LNCaP clone FGC (cell line): ENCODE results near the gene ACER3.
"Not testable (repeated sequence)": the region's sequence is repeated elsewhere in the genome, so short reads cannot be mapped to it uniquely, and the experiment has no call there.

ENCODE experiments used
- DNase-seq: peaks from one replicate; pipeline ENCODE4 v3.0.0-alpha.2; 2011; ENCODE audit warnings: low read depth
- H3K4me3 ChIP-seq: 2 replicates; pipeline ENCODE4 v1.5.1; 2011; ENCODE audit warnings: mild to moderate bottlenecking, low read depth, low read length, control low read depth
- CTCF ChIP-seq: IDR thresholded peaks from 2 replicates; pipeline ENCODE4 v1.5.1; 2012; ENCODE audit warnings: mild to moderate bottlenecking; ENCODE audit not compliant: control insufficient read depth, insufficient read depth; ENCODE audit errors: extremely low read depth

The ACER3 gene

GRCh38 chr11:76859708-76860227 is 950 bp upstream of the ACER3 start:
- no peak for TF ChIP-seq CTCF
- no peak overlapping the region for H3K4me3 ChIP-seq
- DNase-seq = no peak

- no peak for TF ChIP-seq CTCF
- peak; percentile 21 for DNase-seq
- H3K4me3 ChIP-seq = peak overlapping the region; percentile 77
Observed at GRCh38 chr11:76861490-76861953, 804 bp downstream of the ACER3 start.

GRCh38 chr11:76862794-76863193 is 2.1 kb downstream of the ACER3 start:
- DNase-seq, H3K4me3 ChIP-seq: not testable (repeated sequence)

GRCh38 chr11:76863196-76863777 is 2.6 kb downstream of the ACER3 start:
- no peak for DNase-seq
- no peak for TF ChIP-seq CTCF
- no peak overlapping the region for H3K4me3 ChIP-seq

- DNase-seq = no peak
- no peak overlapping the region for H3K4me3 ChIP-seq
- TF ChIP-seq CTCF = no peak
Observed at GRCh38 chr11:76872959-76873827, 12.5 kb downstream of the ACER3 start.

GRCh38 chr11:76878014-76878413 is 17.3 kb downstream of the ACER3 start:
- TF ChIP-seq CTCF = no peak
- no peak for DNase-seq
- no peak overlapping the region for H3K4me3 ChIP-seq

- no peak for TF ChIP-seq CTCF
- no peak for DNase-seq
- no peak overlapping the region for H3K4me3 ChIP-seq
Observed at GRCh38 chr11:76880314-76880713, 19.6 kb downstream of the ACER3 start.
